Karpas-422 (cell line): ENCODE results near the gene JMJD1C. TPM values are rescaled to one million over a fixed set of nuclear protein-coding genes. Genes with fewer than 3 reads are reported as not detected.

Experiments
- DNase-seq: peaks from one replicate; pipeline ENCODE4 v3.0.0-alpha.2; 2015
- H2AFZ ChIP-seq: fragments of 200-600 bp; sonication (generic); 2 replicates; pipeline ENCODE4 v1.6.1; 2014; ENCODE audit warnings: antibody characterized with exemption, low read length, mixed read lengths
- H3K27ac ChIP-seq: fragments of 200-600 bp; sonication (generic); 2 replicates; pipeline ENCODE4 v1.5.1; 2014; ENCODE audit warnings: mild to moderate bottlenecking, low read length, moderate library complexity
- H3K27me3 ChIP-seq: fragments of 200-600 bp; sonication (generic); 2 replicates; pipeline ENCODE4 v1.6.1; 2014; ENCODE audit warnings: low read length, mixed read lengths
- H3K36me3 ChIP-seq: fragments of 200-600 bp; sonication (generic); 2 replicates; pipeline ENCODE4 v1.6.1; 2014; ENCODE audit warnings: low read length, mixed read lengths; ENCODE audit not compliant: insufficient read depth
- H3K4me1 ChIP-seq: fragments of 200-600 bp; sonication (generic); 2 replicates; pipeline ENCODE4 v1.6.1; 2014; ENCODE audit warnings: mild to moderate bottlenecking, low read length, mixed read lengths
- H3K4me2 ChIP-seq: fragments of 200-600 bp; sonication (generic); 2 replicates; pipeline ENCODE4 v1.6.1; 2014; ENCODE audit warnings: low read length, low read depth, mild to moderate bottlenecking; ENCODE audit not compliant: poor library complexity, severe bottlenecking
- H3K4me3 ChIP-seq: fragments of 200-600 bp; sonication (generic); 2 replicates; pipeline ENCODE4 v1.5.1; 2014; ENCODE audit warnings: mild to moderate bottlenecking, antibody characterized with exemption, low read length, mixed read lengths
- H3K79me2 ChIP-seq: fragments of 200-600 bp; sonication (generic); 2 replicates; pipeline ENCODE4 v1.6.1; 2014; ENCODE audit warnings: mild to moderate bottlenecking, low read length, mixed read lengths
- H3K9ac ChIP-seq: fragments of 200-600 bp; sonication (generic); 2 replicates; pipeline ENCODE4 v1.6.0; 2014; ENCODE audit warnings: low read length
- H3K9me2 ChIP-seq: fragments of 200-600 bp; sonication (generic), shearing (Covaris generic); replicated peaks from 2 replicates; pipeline ENCODE4 v1.6.0; 2014; ENCODE audit warnings: mild to moderate bottlenecking, low read length, moderate library complexity; ENCODE audit not compliant: insufficient read depth
- H3K9me3 ChIP-seq: fragments of 300-700, 200-600 bp; sonication (generic); 2 replicates; pipeline ENCODE4 v1.6.1; 2014; ENCODE audit warnings: low read length, mixed read lengths
- H4K20me1 ChIP-seq: fragments of 200-600 bp; sonication (generic); 2 replicates; pipeline ENCODE4 v1.6.1; 2014; ENCODE audit warnings: mild to moderate bottlenecking, antibody characterized with exemption, low read length, low read depth; ENCODE audit not compliant: insufficient read depth
- total RNA-seq: library from RNA; depleted of rRNA; stranded (reverse); fragments of >200 nt; shearing (Covaris generic); gene quantifications from 2 replicates; pipeline ENCODE4 v1.2.3, GENCODE V29; 2014; ENCODE audit warnings: low replicate concordance; rRNA removed

Gene JMJD1C, protein sequence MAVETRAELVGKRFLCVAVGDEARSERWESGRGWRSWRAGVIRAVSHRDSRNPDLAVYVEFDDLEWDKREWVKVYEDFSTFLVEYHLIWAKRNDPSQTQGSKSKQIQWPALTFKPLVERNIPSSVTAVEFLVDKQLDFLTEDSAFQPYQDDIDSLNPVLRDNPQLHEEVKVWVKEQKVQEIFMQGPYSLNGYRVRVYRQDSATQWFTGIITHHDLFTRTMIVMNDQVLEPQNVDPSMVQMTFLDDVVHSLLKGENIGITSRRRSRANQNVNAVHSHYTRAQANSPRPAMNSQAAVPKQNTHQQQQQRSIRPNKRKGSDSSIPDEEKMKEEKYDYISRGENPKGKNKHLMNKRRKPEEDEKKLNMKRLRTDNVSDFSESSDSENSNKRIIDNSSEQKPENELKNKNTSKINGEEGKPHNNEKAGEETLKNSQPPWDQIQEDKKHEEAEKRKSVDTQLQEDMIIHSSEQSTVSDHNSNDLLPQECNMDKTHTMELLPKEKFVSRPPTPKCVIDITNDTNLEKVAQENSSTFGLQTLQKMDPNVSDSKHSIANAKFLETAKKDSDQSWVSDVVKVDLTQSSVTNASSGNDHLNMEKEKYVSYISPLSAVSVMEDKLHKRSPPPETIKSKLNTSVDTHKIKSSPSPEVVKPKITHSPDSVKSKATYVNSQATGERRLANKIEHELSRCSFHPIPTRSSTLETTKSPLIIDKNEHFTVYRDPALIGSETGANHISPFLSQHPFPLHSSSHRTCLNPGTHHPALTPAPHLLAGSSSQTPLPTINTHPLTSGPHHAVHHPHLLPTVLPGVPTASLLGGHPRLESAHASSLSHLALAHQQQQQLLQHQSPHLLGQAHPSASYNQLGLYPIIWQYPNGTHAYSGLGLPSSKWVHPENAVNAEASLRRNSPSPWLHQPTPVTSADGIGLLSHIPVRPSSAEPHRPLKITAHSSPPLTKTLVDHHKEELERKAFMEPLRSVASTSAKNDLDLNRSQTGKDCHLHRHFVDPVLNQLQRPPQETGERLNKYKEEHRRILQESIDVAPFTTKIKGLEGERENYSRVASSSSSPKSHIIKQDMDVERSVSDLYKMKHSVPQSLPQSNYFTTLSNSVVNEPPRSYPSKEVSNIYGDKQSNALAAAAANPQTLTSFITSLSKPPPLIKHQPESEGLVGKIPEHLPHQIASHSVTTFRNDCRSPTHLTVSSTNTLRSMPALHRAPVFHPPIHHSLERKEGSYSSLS (N-terminal part only)
- 66.7 and 141 TPM in 2 replicates for total RNA-seq

DNA sequence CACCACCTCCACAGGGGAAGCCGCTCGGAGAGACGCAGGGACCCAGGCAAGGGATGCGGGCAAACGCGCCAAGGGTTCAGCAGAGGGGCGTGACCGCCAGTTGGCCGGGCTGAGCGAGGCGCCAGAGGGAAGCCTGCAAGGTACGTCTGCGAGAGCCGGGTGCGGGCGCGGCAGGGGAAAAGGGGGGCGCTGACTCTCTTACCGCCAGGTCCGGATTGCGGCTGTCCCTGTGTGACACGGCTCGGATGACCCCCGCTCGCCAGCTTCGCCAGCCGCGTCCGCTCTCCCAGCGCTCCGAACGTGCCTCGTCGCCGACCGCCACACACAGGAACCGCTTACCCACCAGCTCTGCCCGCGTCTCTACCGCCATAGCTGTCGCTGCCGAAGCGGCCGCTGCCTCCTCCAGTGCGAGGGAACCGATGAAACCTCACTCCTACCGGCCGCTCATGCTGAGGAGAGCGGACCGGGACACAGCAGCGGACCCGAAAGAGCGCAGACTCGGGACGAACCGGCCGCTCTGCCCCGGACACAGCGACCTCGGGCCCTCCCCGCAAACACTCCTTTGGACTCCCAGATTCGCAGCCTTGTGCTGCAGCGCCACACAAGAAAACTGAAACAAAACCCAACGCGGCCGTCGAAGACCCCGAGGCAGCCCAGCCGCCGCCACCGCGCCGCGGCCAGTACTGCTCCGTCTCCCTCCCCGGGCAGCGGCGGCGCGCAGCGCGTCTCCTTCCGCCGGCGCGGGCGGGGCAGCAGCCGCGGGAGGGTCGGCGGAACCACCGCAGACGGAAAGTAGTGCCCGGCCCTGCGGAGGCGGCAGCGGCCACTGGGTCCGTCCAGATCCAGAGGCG lies at the start of gene JMJD1C:
Gene JMJD1C (minus strand): TSS at position 685 of the 851 bp plus-strand sequence. CDS start 315 bp downstream, at position 370.
- 0 out of 2 replicates have a peak, but pooled peaks cover 2% of the 10 kb centered on the region for H3K27me3 ChIP-seq
- peaks cover 35% of the 10 kb centered on the region for H3K4me1 ChIP-seq
- peak within 1 kb of the TSS; percentile 93 for H3K4me2 ChIP-seq
- no peaks in the 10 kb centered on the region for H3K9me2 ChIP-seq
- H4K20me1 ChIP-seq: 0 out of 2 replicates have a peak, but pooled peaks cover 8% of the 10 kb centered on the region
- H2AFZ ChIP-seq: peak within 1 kb of the TSS; percentile 93
- DNase-seq: peak; percentile 74
- H3K36me3 ChIP-seq: no peaks in the 10 kb centered on the region
- H3K79me2 ChIP-seq: peaks cover 21% of the 10 kb centered on the region; the same call in 1 of the 2 replicates
- no peaks in the 10 kb centered on the region for H3K9me3 ChIP-seq
- H3K4me3 ChIP-seq: peak within 1 kb of the TSS; percentile 93
- no peak within 1 kb of the TSS for H3K27ac ChIP-seq
- peak within 1 kb of the TSS; percentile 78 for H3K9ac ChIP-seq

DNA sequence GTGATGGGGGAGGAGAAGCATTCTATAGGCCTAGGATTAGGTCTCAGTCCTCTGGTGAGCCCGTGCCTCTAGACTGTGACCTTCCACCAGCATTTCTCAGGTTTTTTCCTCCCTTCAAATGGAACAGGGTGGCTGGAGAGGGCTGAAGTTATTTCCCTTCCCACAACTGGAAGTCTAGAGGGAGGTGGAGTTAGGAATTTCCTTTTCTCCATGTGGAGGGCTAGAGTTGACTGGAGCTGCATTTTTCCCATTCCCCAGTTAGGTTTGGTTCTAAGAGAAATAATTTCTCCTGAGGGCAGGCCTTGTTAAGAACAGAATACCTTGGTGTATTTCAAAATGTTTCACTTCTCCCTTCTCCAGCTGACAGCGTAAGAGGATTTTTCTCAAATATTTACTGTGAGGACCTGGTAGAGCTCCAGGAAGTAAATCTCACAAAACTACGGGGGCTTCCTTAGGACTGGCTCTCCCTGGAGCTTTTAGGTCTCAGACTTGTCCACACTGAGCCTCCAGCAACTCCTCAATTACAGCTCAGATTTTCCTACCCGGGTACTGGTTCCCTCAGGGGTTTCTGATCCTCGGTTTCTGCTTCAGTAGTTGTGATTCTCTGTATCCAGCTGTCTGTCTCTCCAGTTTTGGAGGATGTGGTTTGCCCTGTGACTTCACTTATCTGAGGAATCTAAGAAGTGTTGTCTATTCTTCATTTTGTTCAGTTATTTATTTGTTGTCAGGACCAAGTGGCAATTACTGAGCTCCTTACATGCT lies 49.4 kb upstream of the JMJD1C start:
- H3K79me2 ChIP-seq: peaks cover 7% of the 10 kb centered on the region
- DNase-seq: no peak
- H2AFZ ChIP-seq: no peak overlapping the region
- H3K4me2 ChIP-seq: no peak overlapping the region
- no peak overlapping the region for H3K9ac ChIP-seq
- H3K27ac ChIP-seq: no peak overlapping the region
- peaks cover 14% of the 10 kb centered on the region for H3K4me1 ChIP-seq
- no peak overlapping the region for H3K4me3 ChIP-seq
- no peaks in the 10 kb centered on the region for H3K36me3 ChIP-seq
- H3K27me3 ChIP-seq: no peaks in the 10 kb centered on the region
- H3K9me2 ChIP-seq: no peaks in the 10 kb centered on the region
- no peaks in the 10 kb centered on the region for H3K9me3 ChIP-seq
- peaks cover 18% of the 10 kb centered on the region for H4K20me1 ChIP-seq

DNA sequence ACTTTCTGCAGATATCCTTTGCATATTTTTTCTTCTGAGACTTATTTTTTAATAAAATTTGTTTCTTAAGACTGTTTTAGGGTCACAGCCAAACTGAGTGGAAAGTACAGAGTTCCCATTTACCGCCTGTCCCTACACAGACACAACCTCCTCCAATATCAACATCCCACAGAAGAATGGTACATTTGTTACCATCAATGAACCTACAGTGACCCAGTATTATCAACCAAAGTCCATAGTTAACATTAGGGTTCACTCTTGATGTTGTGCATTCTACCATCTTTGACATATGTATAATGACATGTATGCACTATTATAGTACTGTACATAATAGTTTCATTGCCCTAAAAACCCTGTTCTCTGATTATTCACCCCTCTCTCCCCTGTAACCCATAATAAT lies 40.8 kb upstream of the JMJD1C start:
- no peak overlapping the region for H3K4me2 ChIP-seq
- no peaks in the 10 kb centered on the region for H3K79me2 ChIP-seq
- H2AFZ ChIP-seq: no peak overlapping the region
- no peak overlapping the region for H3K27ac ChIP-seq
- H3K36me3 ChIP-seq: no peaks in the 10 kb centered on the region
- H3K4me1 ChIP-seq: no peaks in the 10 kb centered on the region
- H3K9ac ChIP-seq: no peak overlapping the region
- no peak for DNase-seq
- no peaks in the 10 kb centered on the region; the same call in 1 of the 2 replicates for H4K20me1 ChIP-seq
- no peaks in the 10 kb centered on the region for H3K27me3 ChIP-seq
- H3K9me3 ChIP-seq: no peaks in the 10 kb centered on the region
- no peak overlapping the region for H3K4me3 ChIP-seq
- H3K9me2 ChIP-seq: no peaks in the 10 kb centered on the region

DNA sequence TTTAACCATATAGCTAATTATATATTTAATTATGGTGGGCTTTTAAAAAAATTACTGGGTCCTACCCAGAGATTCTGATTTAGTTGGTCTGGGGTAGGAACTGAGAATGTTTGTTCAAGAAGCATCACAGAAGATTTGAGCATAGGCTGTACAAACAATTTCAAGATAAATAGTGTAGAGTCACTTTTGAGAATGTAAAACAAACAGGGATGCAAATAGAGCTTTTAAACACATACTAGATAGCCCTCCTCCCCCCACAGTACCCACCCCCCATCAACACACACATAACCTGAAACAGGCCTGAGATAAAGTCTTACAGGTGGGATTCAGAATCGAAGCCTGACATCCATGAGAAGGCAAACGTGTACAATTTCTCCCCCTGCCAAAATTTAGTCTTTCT lies 39.8 kb upstream of the JMJD1C start:
- H3K4me2 ChIP-seq: no peak overlapping the region
- no peak overlapping the region for H3K9ac ChIP-seq
- no peaks in the 10 kb centered on the region for H3K9me2 ChIP-seq
- no peak overlapping the region for H3K27ac ChIP-seq
- no peaks in the 10 kb centered on the region for H3K27me3 ChIP-seq
- DNase-seq: no peak
- H3K4me1 ChIP-seq: no peaks in the 10 kb centered on the region
- no peaks in the 10 kb centered on the region for H3K79me2 ChIP-seq
- H3K36me3 ChIP-seq: no peaks in the 10 kb centered on the region
- H2AFZ ChIP-seq: no peak overlapping the region
- H3K4me3 ChIP-seq: no peak overlapping the region
- no peaks in the 10 kb centered on the region; the same call in 1 of the 2 replicates for H4K20me1 ChIP-seq
- no peaks in the 10 kb centered on the region for H3K9me3 ChIP-seq

DNA sequence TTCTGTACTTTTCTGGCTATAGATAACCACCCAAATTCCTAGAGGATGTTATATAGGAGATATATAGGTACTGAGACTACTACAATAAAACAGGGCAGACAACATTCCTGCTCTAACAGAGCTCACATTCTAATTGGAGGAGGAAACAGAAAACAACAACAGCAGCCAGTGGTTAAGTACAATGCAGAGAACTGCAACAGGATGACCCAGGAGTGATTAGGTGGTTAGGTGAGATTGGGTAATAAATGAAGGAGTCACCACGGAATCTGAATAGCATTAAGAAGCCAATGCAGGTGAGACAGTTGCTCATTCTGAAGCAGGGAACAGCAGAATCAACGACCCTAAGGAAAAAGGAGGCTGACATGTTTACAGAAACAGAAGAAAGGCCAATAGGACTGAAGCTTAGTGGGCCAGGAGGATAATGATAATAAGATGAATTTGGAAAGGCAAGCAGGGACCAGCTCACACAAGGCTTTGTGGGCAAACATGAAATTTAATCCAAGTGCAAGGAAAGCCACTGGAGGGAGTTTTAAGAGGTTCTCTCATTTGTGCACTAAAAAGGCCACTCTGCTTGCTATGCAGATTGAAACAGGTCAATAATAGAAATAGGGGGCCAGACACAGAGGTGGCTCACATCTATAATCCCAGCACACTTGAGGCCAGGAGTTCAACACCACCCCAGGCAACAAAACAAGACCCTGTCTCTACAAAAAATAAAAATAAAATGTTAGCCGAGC lies 38.5 kb upstream of the JMJD1C start:
- Histone ChIP-seq H3K79me2 (no peaks in the 10 kb centered on the region), H3K36me3 (no peaks in the 10 kb centered on the region), H3K9me3 (no peaks in the 10 kb centered on the region), H4K20me1 (no peaks in the 10 kb centered on the region; the same call in 1 of the 2 replicates), H3K27me3 (no peaks in the 10 kb centered on the region), H3K27ac (no peak overlapping the region), H3K9ac (no peak overlapping the region), H3K4me3 (no peak overlapping the region), H3K4me2 (no peak overlapping the region), H2AFZ (no peak overlapping the region), H3K4me1 (no peaks in the 10 kb centered on the region), H3K9me2 (no peaks in the 10 kb centered on the region)
- no peak for DNase-seq

DNA sequence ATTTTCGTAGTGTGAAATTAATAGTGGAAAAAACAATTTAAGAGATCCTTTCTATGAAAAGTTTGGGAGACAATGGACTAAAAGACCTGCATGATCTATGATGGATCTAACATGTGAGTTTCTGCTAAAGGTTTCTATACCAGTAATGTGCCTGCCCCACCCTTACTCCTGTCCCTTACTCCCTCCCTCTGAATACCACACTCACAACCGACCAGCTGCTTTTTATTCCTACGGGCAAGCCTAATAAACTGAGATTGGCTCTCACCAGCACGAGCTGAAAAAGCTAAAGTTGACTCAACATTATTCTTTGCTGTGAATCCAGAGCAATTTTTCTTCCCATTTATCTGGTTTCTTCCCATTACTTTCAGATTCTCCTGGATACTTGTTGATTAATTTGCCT lies 37.6 kb upstream of the JMJD1C start:
- Histone ChIP-seq H3K9me3 (no peaks in the 10 kb centered on the region), H3K4me3 (no peak overlapping the region), H3K27ac (no peak overlapping the region), H4K20me1 (no peaks in the 10 kb centered on the region; the same call in 1 of the 2 replicates), H3K36me3 (no peaks in the 10 kb centered on the region), H3K79me2 (no peaks in the 10 kb centered on the region), H3K4me2 (no peak overlapping the region), H3K9ac (no peak overlapping the region), H3K27me3 (no peaks in the 10 kb centered on the region), H3K4me1 (no peaks in the 10 kb centered on the region), H3K9me2 (no peaks in the 10 kb centered on the region), H2AFZ (no peak overlapping the region)
- DNase-seq: no peak
